ENCODE results near the gene FILIP1.
A peak's percentile ranks its signal among the peaks of the same experiment; 100 is the strongest.

DNA sequence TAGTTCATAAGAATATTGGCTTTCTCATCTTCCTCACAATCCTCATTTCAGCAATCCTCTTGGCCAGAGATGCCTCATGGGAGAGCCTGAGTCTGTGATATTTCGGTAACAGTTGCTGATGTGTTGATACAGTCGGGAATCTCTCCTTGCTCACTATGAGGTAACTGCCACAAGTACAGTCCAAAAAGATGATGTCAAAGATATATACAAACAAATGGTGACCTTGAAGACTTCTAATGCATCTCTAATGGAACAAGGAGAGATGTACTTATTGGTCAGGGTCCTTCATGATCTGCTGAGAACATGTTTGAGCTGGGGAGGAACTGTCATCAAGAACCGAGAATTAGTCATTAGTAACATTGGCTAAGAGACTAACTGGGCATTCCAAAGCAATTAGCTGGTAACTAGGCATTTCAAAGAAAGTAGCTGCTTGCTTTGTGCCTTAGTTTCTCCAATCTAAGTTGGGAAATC, 56.1 kb downstream of the FILIP1 start:
- no peak for TF ChIP-seq CTCF (IDR thresholded peaks at IDR 0.05)
- TF ChIP-seq POLR2AphosphoS5 (IDR thresholded peaks at IDR 0.05): peak; percentile 72
- TF ChIP-seq EP300 (IDR thresholded peaks at IDR 0.05): no peak
- TF ChIP-seq POLR2A (IDR thresholded peaks at IDR 0.05): no peak
